ENCODE data around the gene RNF169.

Gene RNF169

DNA sequence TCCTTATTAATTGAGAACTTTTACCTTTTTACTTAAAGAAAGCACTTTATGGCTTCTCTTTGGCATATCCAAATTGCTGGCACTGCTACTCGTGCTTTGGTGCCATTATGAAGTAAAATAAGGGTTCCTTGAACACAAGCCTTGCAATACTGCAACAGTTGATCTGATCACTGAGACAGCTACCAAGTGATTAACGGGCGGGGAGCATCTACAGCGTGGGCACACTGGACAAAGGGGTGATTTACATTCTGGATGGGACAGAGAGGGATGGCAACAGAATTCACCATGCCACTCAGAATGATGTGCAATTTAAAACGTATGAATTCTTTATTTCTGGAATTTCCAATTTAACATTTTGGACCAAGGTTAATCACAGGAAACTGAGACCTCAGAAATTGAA is 25.1 kb upstream of the RNF169 start:
- Histone ChIP-seq H3K9me2 (replicated peaks; ENCODE audit: insufficient read depth, low read length) (no peaks in the 10 kb centered on the region), H3K36me3 (ENCODE audit: low read length) (no peaks in the 10 kb centered on the region), H3K9ac (ENCODE audit: low read length) (no peak overlapping the region), H3K4me3 (ENCODE audit: insufficient read depth, low read length, poor library complexity, severe bottlenecking) (no peak overlapping the region), H4K20me1 (ENCODE audit: low read depth, low read length) (no peaks in the 10 kb centered on the region), H3K4me2 (ENCODE audit: low read depth, low read length, poor library complexity, severe bottlenecking) (no peak overlapping the region), H3F3A (ENCODE audit: insufficient read depth) (no peaks in the 10 kb centered on the region), H3K79me2 (ENCODE audit: insufficient read depth, low read length) (no peaks in the 10 kb centered on the region), H2AFZ (ENCODE audit: low read depth, low read length, severe bottlenecking) (no peak overlapping the region), H3K27me3 (ENCODE audit: low read length) (no peaks in the 10 kb centered on the region), H3K9me3 (ENCODE audit: insufficient read depth, low read length) (no peaks in the 10 kb centered on the region), H3K27ac (ENCODE audit: low read depth, low read length) (no peak overlapping the region)
- TF ChIP-seq, protein P1, sequence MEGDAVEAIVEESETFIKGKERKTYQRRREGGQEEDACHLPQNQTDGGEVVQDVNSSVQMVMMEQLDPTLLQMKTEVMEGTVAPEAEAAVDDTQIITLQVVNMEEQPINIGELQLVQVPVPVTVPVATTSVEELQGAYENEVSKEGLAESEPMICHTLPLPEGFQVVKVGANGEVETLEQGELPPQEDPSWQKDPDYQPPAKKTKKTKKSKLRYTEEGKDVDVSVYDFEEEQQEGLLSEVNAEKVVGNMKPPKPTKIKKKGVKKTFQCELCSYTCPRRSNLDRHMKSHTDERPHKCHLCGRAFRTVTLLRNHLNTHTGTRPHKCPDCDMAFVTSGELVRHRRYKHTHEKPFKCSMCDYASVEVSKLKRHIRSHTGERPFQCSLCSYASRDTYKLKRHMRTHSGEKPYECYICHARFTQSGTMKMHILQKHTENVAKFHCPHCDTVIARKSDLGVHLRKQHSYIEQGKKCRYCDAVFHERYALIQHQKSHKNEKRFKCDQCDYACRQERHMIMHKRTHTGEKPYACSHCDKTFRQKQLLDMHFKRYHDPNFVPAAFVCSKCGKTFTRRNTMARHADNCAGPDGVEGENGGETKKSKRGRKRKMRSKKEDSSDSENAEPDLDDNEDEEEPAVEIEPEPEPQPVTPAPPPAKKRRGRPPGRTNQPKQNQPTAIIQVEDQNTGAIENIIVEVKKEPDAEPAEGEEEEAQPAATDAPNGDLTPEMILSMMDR (IDR thresholded peaks at IDR 0.05; ENCODE audit: insufficient read depth, low read length, poor library complexity, severe bottlenecking), result no peak
- no peak for TF ChIP-seq EZH2phosphoT487 (conservative IDR thresholded peaks at IDR 0.05; ENCODE audit: low read length)

DNA sequence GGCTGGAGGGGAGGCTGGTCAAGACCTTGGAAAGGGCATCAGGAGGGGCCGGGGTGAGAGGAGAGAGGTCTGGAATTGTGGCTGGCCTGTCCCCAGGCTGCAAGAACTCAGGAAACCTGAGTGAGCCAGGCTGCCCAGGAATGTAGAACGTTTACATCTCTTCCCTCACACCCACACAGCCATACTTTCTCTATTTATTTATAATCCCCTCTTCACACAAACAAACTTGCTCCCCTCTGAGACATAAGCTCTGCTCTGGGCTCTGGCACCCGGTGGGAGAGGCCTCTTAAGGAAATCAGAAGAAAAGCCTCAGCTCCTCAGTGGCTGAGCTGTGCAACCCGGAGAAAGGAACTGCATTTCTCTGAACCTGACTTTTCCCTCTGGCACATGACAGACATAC is 22.9 kb upstream of the RNF169 start:
- Histone ChIP-seq H3K36me3 (ENCODE audit: low read length) (no peaks in the 10 kb centered on the region), H3K9ac (ENCODE audit: low read length) (no peak overlapping the region), H4K20me1 (ENCODE audit: low read depth, low read length) (no peaks in the 10 kb centered on the region), H3K9me2 (replicated peaks; ENCODE audit: insufficient read depth, low read length) (no peaks in the 10 kb centered on the region), H3K79me2 (ENCODE audit: insufficient read depth, low read length) (no peaks in the 10 kb centered on the region), H3K9me3 (ENCODE audit: insufficient read depth, low read length) (no peaks in the 10 kb centered on the region), H3K27me3 (ENCODE audit: low read length) (no peaks in the 10 kb centered on the region), H2AFZ (ENCODE audit: low read depth, low read length, severe bottlenecking) (no peak overlapping the region), H3K4me3 (ENCODE audit: insufficient read depth, low read length, poor library complexity, severe bottlenecking) (no peak overlapping the region), H3K4me2 (ENCODE audit: low read depth, low read length, poor library complexity, severe bottlenecking) (no peak overlapping the region), H3F3A (ENCODE audit: insufficient read depth) (no peaks in the 10 kb centered on the region), H3K27ac (ENCODE audit: low read depth, low read length) (no peak overlapping the region)
- TF ChIP-seq, protein P1 (IDR thresholded peaks at IDR 0.05; ENCODE audit: insufficient read depth, low read length, poor library complexity, severe bottlenecking), result no peak
- no peak for TF ChIP-seq EZH2phosphoT487 (conservative IDR thresholded peaks at IDR 0.05; ENCODE audit: low read length)

DNA sequence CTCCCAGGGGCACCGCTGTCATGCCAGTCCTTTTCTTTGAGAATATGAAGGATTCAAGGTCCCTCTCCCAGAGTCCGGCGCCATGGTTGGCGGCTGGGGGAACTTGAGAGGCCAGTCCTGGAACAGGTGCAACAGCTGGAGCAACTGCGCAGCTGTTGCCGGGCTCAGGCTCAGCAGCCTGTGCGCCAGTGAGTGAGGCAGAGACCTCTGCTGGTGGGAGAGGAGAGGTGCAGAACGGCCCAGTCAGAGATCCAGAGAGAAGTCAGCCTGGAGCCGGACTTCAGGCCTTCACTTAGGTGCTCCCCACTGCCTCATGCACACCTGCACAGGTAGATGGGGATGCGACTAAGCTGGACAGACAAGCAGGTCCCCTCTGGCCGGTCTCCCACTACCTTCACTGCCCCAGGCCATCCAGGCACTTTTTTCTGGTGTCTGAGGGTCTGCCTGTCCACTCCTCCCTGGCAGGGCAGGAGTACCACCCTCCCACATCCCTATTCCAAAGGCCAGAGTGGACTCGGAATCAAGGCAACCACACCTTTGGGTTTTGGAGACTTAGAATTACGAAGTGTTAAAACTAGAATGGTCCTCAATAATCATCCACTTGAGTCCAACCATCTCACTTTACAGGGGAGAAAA is 22.0 kb upstream of the RNF169 start:
- Histone ChIP-seq H3K9me3 (ENCODE audit: insufficient read depth, low read length) (no peaks in the 10 kb centered on the region), H3K4me2 (ENCODE audit: low read depth, low read length, poor library complexity, severe bottlenecking) (no peak overlapping the region), H3K27ac (ENCODE audit: low read depth, low read length) (no peak overlapping the region), H3K36me3 (ENCODE audit: low read length) (no peaks in the 10 kb centered on the region), H3K79me2 (ENCODE audit: insufficient read depth, low read length) (no peaks in the 10 kb centered on the region), H3K9me2 (replicated peaks; ENCODE audit: insufficient read depth, low read length) (no peaks in the 10 kb centered on the region), H3K4me3 (ENCODE audit: insufficient read depth, low read length, poor library complexity, severe bottlenecking) (no peak overlapping the region), H2AFZ (ENCODE audit: low read depth, low read length, severe bottlenecking) (no peak overlapping the region), H3F3A (ENCODE audit: insufficient read depth) (no peaks in the 10 kb centered on the region), H3K27me3 (ENCODE audit: low read length) (no peaks in the 10 kb centered on the region), H4K20me1 (ENCODE audit: low read depth, low read length) (no peaks in the 10 kb centered on the region), H3K9ac (ENCODE audit: low read length) (no peak overlapping the region)
- TF ChIP-seq, protein P1 (IDR thresholded peaks at IDR 0.05; ENCODE audit: insufficient read depth, low read length, poor library complexity, severe bottlenecking), result peak; percentile 66
- no peak for TF ChIP-seq EZH2phosphoT487 (conservative IDR thresholded peaks at IDR 0.05; ENCODE audit: low read length)

Measured in SU-DHL-6 (cell line).